ENCODE measurements around the gene RNF41. TPM values are rescaled to one million over a fixed set of nuclear protein-coding genes. Genes with fewer than 3 reads are reported as not detected.

RNF41 gene
- total and polyA plus RNA-seq, 2 donors (not counting 3 experiments of a cell fraction or from before 2014, with no cell fraction given): 88.3 to 203 TPM

GRCh38 chr12:56192582-56192981 lies 29.1 kb downstream of the RNF41 start:
- DNase-seq (ENCODE audit: low read depth, low spot score) (no peak), FAIRE-seq (no peak)
- POLR2A ChIA-PET: interaction anchor here (1.3 kb wide), 1 partner anchor 29 kb away, joined by 3 read pairs; the partner anchor contains the start of gene RNF41
- H3K27me3 ChIP-seq (ENCODE audit: control insufficient read depth in 2 of 2, insufficient read depth in 2 of 2, low read length in 2 of 2): no peaks in the 10 kb centered on the region
- H3K4me2 ChIP-seq (ENCODE audit: insufficient read depth, low read length): no peak overlapping the region
- intact Hi-C loops (cut with micrococcal nuclease) (loop anchor here (2.0 kb wide), 1 partner anchor 272 kb away; no protein-coding TSS in a partner anchor), dilution Hi-C loops (cut with MboI; ENCODE audit: extremely low pct_ligation_motif_present, low sequenced_read_pairs) (no loop called here)
- H3K36me3 ChIP-seq (ENCODE audit: control insufficient read depth in 2 of 2, extremely low read depth in 1 of 2, insufficient read depth in 2 of 2, low read length in 2 of 2): no peaks in the 10 kb centered on the region
- H3K27ac ChIP-seq (ENCODE audit: insufficient read depth, low read depth, low read length): no peak overlapping the region
- no peak overlapping the region for H3K9ac ChIP-seq (replicated peaks; ENCODE audit: extremely low read depth, insufficient read depth, low read length)
- no peaks in the 10 kb centered on the region for H3K9me3 ChIP-seq (replicated peaks; ENCODE audit: control insufficient read depth, insufficient read depth, low read length)
- CTCF ChIA-PET: interaction anchor here (1.5 to 4.4 kb wide), 4 partner anchors 10 to 65 kb away, joined by 3 to 50 read pairs (median 12); partner anchors contain the start of genes ANKRD52 and RNF41
- no TSS peak for BruUV-seq (replicated peaks)
- no peaks in the 10 kb centered on the region for H4K20me1 ChIP-seq (replicated peaks; ENCODE audit: control insufficient read depth, extremely low read depth, insufficient read depth, low read length)
- TF ChIP-seq MAX (IDR thresholded peaks at IDR 0.05; ENCODE audit: insufficient read depth, insufficient read length): no peak
- TF ChIP-seq GATA2 (IDR thresholded peaks at IDR 0.05; ENCODE audit: insufficient read depth, insufficient read length, low read depth, low read length): no peak
- TF ChIP-seq MYC (IDR thresholded peaks at IDR 0.05; ENCODE audit: low read depth, low read length): no peak
- no peak for TF ChIP-seq FOS (IDR thresholded peaks at IDR 0.05; ENCODE audit: borderline replicate concordance, insufficient read depth, low read length)
- no peak for TF ChIP-seq EZH2 (IDR thresholded peaks at IDR 0.05; ENCODE audit: borderline replicate concordance, low read depth, low read length, severe bottlenecking)
- TF ChIP-seq POLR2A (IDR thresholded peaks at IDR 0.05; ENCODE audit: low read depth, low read length): no peak
- no peak for TF ChIP-seq POLR2AphosphoS5 (IDR thresholded peaks at IDR 0.05; ENCODE audit: insufficient read depth, low read depth, low read length)
- TF ChIP-seq JUN (IDR thresholded peaks at IDR 0.05; ENCODE audit: borderline replicate concordance, insufficient read depth, insufficient read length, low read depth): no peak
- no peak for TF ChIP-seq CTCF (IDR thresholded peaks at IDR 0.05; ENCODE audit: extremely low read depth in 1 of 2, insufficient read depth in 1 of 2, low read depth in 1 of 2, low read length in 2 of 2)
- no peak overlapping the region for H3K4me3 ChIP-seq (replicated peaks in 1 of 3; ENCODE audit: insufficient read depth in 1 of 3, low read depth in 1 of 3, low read length in 3 of 3)
- no peaks in the 10 kb centered on the region for H3K9me1 ChIP-seq (replicated peaks; ENCODE audit: control insufficient read depth, extremely low read depth, insufficient read depth, low read length)
- peaks cover 16% of the 10 kb centered on the region for H3K79me2 ChIP-seq (ENCODE audit: control insufficient read depth, insufficient read depth, low read length)
- H3K4me1 ChIP-seq (ENCODE audit: control insufficient read depth, extremely low read depth, insufficient read depth, low read length): peaks cover 23% of the 10 kb centered on the region
- no peak overlapping the region for H2AFZ ChIP-seq (ENCODE audit: low read depth, low read length)

Measured in endothelial cell of umbilical vein (primary cell).